Measurements from ENCODE around the gene IFT43.

- TF ChIP-seq, protein P1, sequence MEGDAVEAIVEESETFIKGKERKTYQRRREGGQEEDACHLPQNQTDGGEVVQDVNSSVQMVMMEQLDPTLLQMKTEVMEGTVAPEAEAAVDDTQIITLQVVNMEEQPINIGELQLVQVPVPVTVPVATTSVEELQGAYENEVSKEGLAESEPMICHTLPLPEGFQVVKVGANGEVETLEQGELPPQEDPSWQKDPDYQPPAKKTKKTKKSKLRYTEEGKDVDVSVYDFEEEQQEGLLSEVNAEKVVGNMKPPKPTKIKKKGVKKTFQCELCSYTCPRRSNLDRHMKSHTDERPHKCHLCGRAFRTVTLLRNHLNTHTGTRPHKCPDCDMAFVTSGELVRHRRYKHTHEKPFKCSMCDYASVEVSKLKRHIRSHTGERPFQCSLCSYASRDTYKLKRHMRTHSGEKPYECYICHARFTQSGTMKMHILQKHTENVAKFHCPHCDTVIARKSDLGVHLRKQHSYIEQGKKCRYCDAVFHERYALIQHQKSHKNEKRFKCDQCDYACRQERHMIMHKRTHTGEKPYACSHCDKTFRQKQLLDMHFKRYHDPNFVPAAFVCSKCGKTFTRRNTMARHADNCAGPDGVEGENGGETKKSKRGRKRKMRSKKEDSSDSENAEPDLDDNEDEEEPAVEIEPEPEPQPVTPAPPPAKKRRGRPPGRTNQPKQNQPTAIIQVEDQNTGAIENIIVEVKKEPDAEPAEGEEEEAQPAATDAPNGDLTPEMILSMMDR (IDR thresholded peaks at IDR 0.05), result no peak
- TF ChIP-seq RFX5 (IDR thresholded peaks at IDR 0.05; ENCODE audit: low read length), result no peak
- no peak for TF ChIP-seq POLR2AphosphoS5 (IDR thresholded peaks at IDR 0.05; ENCODE audit: low read depth, low read length)
- TF ChIP-seq JUND (IDR thresholded peaks at IDR 0.05), result no peak
- no peak for TF ChIP-seq NFIC (IDR thresholded peaks at IDR 0.05; ENCODE audit: borderline replicate concordance)
Measured at GRCh38 chr14:75984674-75985073, 889 bp upstream of the IFT43 start.

Measured in SK-N-SH (cell line).